Endothelial cell of umbilical vein (primary cell): Measurements from ENCODE around the gene SLC26A8. TPM values are rescaled to one million over a fixed set of nuclear protein-coding genes. Genes with fewer than 3 reads are reported as not detected.

Source experiments
- BruUV-seq: library from RNA; stranded (reverse); fragments of 400-500 nt; replicated peaks from 2 replicates; lab custom pipeline; 2021; lab: Mats Ljungman, UMichigan
- CTCF ChIA-PET: fragments of 300-600, 350-600 bp; sonication (Branson Sonifier 250); formaldehyde crosslinking; loops from one replicate; lab custom pipeline; 2021; ENCODE audit warnings: antibody characterized with exemption, inconsistent platforms; lab: Charles Lee
- POLR2A ChIA-PET: fragments of 300-600, 350-600 bp; sonication (Branson Sonifier 250); formaldehyde crosslinking; loops from one replicate; lab custom pipeline; 2021; ENCODE audit warnings: antibody characterized with exemption, inconsistent platforms; lab: Charles Lee
- DNase-seq: peaks from one replicate; pipeline ENCODE4 v3.0.0-alpha.2; 2011; ENCODE audit warnings: low read depth, low spot score
- FAIRE-seq: peaks from 2 replicates; lab custom pipeline; 2011; peaks lifted over from hg19 to GRCh38; lab: Jason Lieb, UNC
- H2AFZ ChIP-seq: 2 replicates; pipeline ENCODE4 v1.6.0; 2012; ENCODE audit warnings: low read depth, low read length, control low read depth, inconsistent platforms
- H3K27ac ChIP-seq: 2 replicates; pipeline ENCODE4 v1.5.1; 2011; ENCODE audit warnings: low read depth, mild to moderate bottlenecking, control low read depth, low read length, moderate library complexity; ENCODE audit not compliant: insufficient read depth
- H3K27me3 ChIP-seq, 2 experiments: 2 replicates each; pipeline versions ENCODE4 v1.6.0 to v1.6.1; 2011; ENCODE audit warnings: low read length in 2 of 2, mixed read lengths in 1 of 2; ENCODE audit not compliant: control insufficient read depth in 2 of 2, insufficient read depth in 2 of 2
- H3K36me3 ChIP-seq, 2 experiments: 2 replicates in 1 of 2; 3 replicates in 1 of 2; pipeline ENCODE4 v1.5.1; 2011; ENCODE audit warnings: low read length in 2 of 2, mild to moderate bottlenecking in 1 of 2, moderate library complexity in 1 of 2; ENCODE audit not compliant: control insufficient read depth in 2 of 2, insufficient read depth in 2 of 2; ENCODE audit errors: extremely low read depth in 1 of 2
- H3K4me1 ChIP-seq: 3 replicates; pipeline ENCODE4 v1.5.1; 2011; ENCODE audit warnings: mild to moderate bottlenecking, low read length; ENCODE audit not compliant: control insufficient read depth, insufficient read depth; ENCODE audit errors: extremely low read depth
- H3K4me2 ChIP-seq: 2 replicates; pipeline ENCODE4 v1.6.1; 2011; ENCODE audit warnings: low read length, control low read depth, mixed read lengths; ENCODE audit not compliant: insufficient read depth
- H3K4me3 ChIP-seq, 3 experiments: fragments of 200-600 bp in 1 of 3; sonication (generic), shearing (Covaris generic) in 1 of 3; replicated peaks in 1 of 3; 2 replicates each; pipeline ENCODE4 v1.5.1; 2011 to 2016; ENCODE audit warnings: control low read depth in 3 of 3, low read length in 3 of 3, mild to moderate bottlenecking in 2 of 3, inconsistent platforms in 1 of 3, low read depth in 1 of 3, moderate library complexity in 1 of 3; ENCODE audit not compliant: insufficient read depth in 1 of 3
- H3K79me2 ChIP-seq: 2 replicates; pipeline ENCODE4 v1.6.0; 2012; ENCODE audit warnings: low read length, inconsistent platforms; ENCODE audit not compliant: control insufficient read depth, insufficient read depth
- H3K9ac ChIP-seq: replicated peaks from 2 replicates; pipeline ENCODE3; 2011; ENCODE audit warnings: low read length, control low read depth; ENCODE audit not compliant: insufficient read depth; ENCODE audit errors: extremely low read depth
- H3K9me1 ChIP-seq: replicated peaks from 3 replicates; pipeline ENCODE4 v1.6.0; 2011; ENCODE audit warnings: mild to moderate bottlenecking, low read length; ENCODE audit not compliant: control insufficient read depth, insufficient read depth; ENCODE audit errors: extremely low read depth
- H3K9me3 ChIP-seq: replicated peaks from 2 replicates; pipeline ENCODE4 v1.5.1; 2012; ENCODE audit warnings: low read length, inconsistent platforms; ENCODE audit not compliant: control insufficient read depth, insufficient read depth
- H4K20me1 ChIP-seq: replicated peaks from 2 replicates; pipeline ENCODE3; 2011; ENCODE audit warnings: mild to moderate bottlenecking, low read length; ENCODE audit not compliant: control insufficient read depth, insufficient read depth; ENCODE audit errors: extremely low read depth
- CTCF ChIP-seq, 2 donors: IDR thresholded peaks; 1 replicate in 1 of 2; 2 replicates in 1 of 2; pipeline ENCODE4 v1.5.1; 2011; ENCODE audit warnings: low read length in 2 of 2, mild to moderate bottlenecking in 2 of 2, moderate library complexity in 2 of 2, control low read depth in 1 of 2, inconsistent platforms in 1 of 2, low read depth in 1 of 2; ENCODE audit not compliant: insufficient read depth in 1 of 2; ENCODE audit errors: extremely low read depth in 1 of 2
- EZH2 ChIP-seq: IDR thresholded peaks from 2 replicates; pipeline ENCODE4 v1.6.1; 2012; ENCODE audit warnings: borderline replicate concordance, low read depth, mild to moderate bottlenecking, moderate library complexity, low read length, inconsistent platforms; ENCODE audit not compliant: severe bottlenecking
- FOS ChIP-seq: IDR thresholded peaks from 2 replicates; pipeline ENCODE4 v1.6.1; 2011; ENCODE audit warnings: mild to moderate bottlenecking, low read length, moderate library complexity, borderline replicate concordance; ENCODE audit not compliant: insufficient read depth
- GATA2 ChIP-seq: IDR thresholded peaks from 2 replicates; pipeline ENCODE4 v1.7.0; 2011; ENCODE audit warnings: low read depth, mild to moderate bottlenecking, moderate library complexity, mixed read lengths, low read length; ENCODE audit not compliant: insufficient read length, insufficient read depth
- JUN ChIP-seq: IDR thresholded peaks from 2 replicates; pipeline ENCODE4 v1.6.1; 2011; ENCODE audit warnings: borderline replicate concordance, low read depth; ENCODE audit not compliant: insufficient read length, insufficient read depth
- MAX ChIP-seq: IDR thresholded peaks from 2 replicates; pipeline ENCODE4 v1.6.1; 2011; ENCODE audit not compliant: insufficient read depth, insufficient read length
- MYC ChIP-seq: IDR thresholded peaks from one replicate; pipeline ENCODE4 v1.6.1; 2011; ENCODE audit warnings: mild to moderate bottlenecking, low read depth, low read length
- POLR2A ChIP-seq: IDR thresholded peaks from 2 replicates; pipeline ENCODE4 v1.6.1; 2012; ENCODE audit warnings: low read depth, mild to moderate bottlenecking, control low read depth, low read length
- POLR2AphosphoS5 ChIP-seq: IDR thresholded peaks from 2 replicates; pipeline ENCODE4 v1.6.1; 2012; ENCODE audit warnings: low read depth, mild to moderate bottlenecking, control low read depth, low read length, moderate library complexity; ENCODE audit not compliant: insufficient read depth
- dilution Hi-C: fragments of 300-500 bp; cut with MboI; formaldehyde crosslinking; loops from one replicate; pipeline ENCODE4 v1.15.0; 2019; ENCODE audit warnings: low sequenced_read_pairs; ENCODE audit not compliant: extremely low pct_ligation_motif_present
- intact Hi-C: fragments of 100-400 bp; cut with micrococcal nuclease; formaldehyde crosslinking; loops from one replicate; pipeline ENCODE4 v1.10.0; 2022
- polyA plus RNA-seq, 4 experiments: library from polyadenylated mRNA; depleted of rRNA in 3 of 4; stranded (reverse) in 3 of 4; unstranded in 1 of 4; fragments of >200 nt; gene quantifications; 2 replicates each; pipeline versions ENCODE4 v1.2.1 to v1.2.3, GENCODE V29; 2011 to 2012; ENCODE audit warnings: missing spikeins in 1 of 4
- total RNA-seq: library from RNA; stranded (reverse); gene quantifications from 2 replicates; pipeline ENCODE4 v1.2.3, GENCODE V29; 2021

The SLC26A8 gene
- total and polyA plus RNA-seq, 2 donors (not counting 3 experiments of a cell fraction or from before 2014, with no cell fraction given), result 0.01 TPM; not detected in 1

- no peak for FAIRE-seq
- BruUV-seq, result no TSS peak
Measured at GRCh38 chr6:36020154-36020553, 4.3 kb downstream of the SLC26A8 start.

More at GRCh38 chr6:36020154-36020553, 4.3 kb downstream of the SLC26A8 start:
- H3K9me3 ChIP-seq, result no peaks in the 10 kb centered on the region
- intact Hi-C loops, result no loop called here
- H2AFZ ChIP-seq, result no peak overlapping the region
- no peaks in the 10 kb centered on the region for H4K20me1 ChIP-seq
- no peaks in the 10 kb centered on the region for H3K79me2 ChIP-seq
- peaks cover 6% of the 10 kb centered on the region for H3K4me1 ChIP-seq
- POLR2A ChIA-PET, result no interaction called here
- TF ChIP-seq JUN (no peak), FOS (no peak), GATA2 (no peak), POLR2A (no peak), MYC (no peak), MAX (no peak), POLR2AphosphoS5 (no peak), CTCF (IDR thresholded peaks at IDR 0.05; ENCODE audit: extremely low read depth in 1 of 2, insufficient read depth in 1 of 2, low read depth in 1 of 2, low read length in 2 of 2) (no peak), EZH2 (no peak)
- H3K36me3 ChIP-seq, result no peaks in the 10 kb centered on the region
- no peaks in the 10 kb centered on the region for H3K27me3 ChIP-seq
- DNase-seq, result no peak
- no peak overlapping the region for H3K4me2 ChIP-seq
- dilution Hi-C loops, result no loop called here
- CTCF ChIA-PET, result no interaction called here
- no peak overlapping the region for H3K9ac ChIP-seq
- H3K9me1 ChIP-seq, result no peaks in the 10 kb centered on the region
- no peak overlapping the region for H3K27ac ChIP-seq
- H3K4me3 ChIP-seq, result no peak overlapping the region
